DOHH2 (cell line): Measurements from ENCODE around the gene CFAP100.

ENCODE experiments used
- EZH2phosphoT487 ChIP-seq: fragments of 200-600 bp; sonication (generic); IDR thresholded peaks from 2 replicates; pipeline ENCODE4 v1.6.1; 2017; ENCODE audit warnings: borderline replicate concordance, mild to moderate bottlenecking, antibody characterized with exemption, low read length, moderate library complexity, mixed read lengths
- TF ChIP-seq, protein P1 (sequence below): fragments of 200-600 bp; sonication (generic); IDR thresholded peaks from one replicate; pipeline ENCODE4 v1.5.1; 2014; ENCODE audit warnings: antibody characterized with exemption, mild to moderate bottlenecking, low read depth, low read length; ENCODE audit not compliant: poor library complexity, severe bottlenecking

- TF ChIP-seq, protein P1, sequence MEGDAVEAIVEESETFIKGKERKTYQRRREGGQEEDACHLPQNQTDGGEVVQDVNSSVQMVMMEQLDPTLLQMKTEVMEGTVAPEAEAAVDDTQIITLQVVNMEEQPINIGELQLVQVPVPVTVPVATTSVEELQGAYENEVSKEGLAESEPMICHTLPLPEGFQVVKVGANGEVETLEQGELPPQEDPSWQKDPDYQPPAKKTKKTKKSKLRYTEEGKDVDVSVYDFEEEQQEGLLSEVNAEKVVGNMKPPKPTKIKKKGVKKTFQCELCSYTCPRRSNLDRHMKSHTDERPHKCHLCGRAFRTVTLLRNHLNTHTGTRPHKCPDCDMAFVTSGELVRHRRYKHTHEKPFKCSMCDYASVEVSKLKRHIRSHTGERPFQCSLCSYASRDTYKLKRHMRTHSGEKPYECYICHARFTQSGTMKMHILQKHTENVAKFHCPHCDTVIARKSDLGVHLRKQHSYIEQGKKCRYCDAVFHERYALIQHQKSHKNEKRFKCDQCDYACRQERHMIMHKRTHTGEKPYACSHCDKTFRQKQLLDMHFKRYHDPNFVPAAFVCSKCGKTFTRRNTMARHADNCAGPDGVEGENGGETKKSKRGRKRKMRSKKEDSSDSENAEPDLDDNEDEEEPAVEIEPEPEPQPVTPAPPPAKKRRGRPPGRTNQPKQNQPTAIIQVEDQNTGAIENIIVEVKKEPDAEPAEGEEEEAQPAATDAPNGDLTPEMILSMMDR = no peak
- TF ChIP-seq EZH2phosphoT487 = no peak
These were observed 3.1 kb upstream of the CFAP100 start for GRCh38 chr3:126391631-126392030.
